ENCODE data around the gene MR1. TPM values are rescaled to one million over a fixed set of nuclear protein-coding genes. Genes with fewer than 3 reads are reported as not detected.

MR1 gene
- total and polyA plus RNA-seq, 9 of the 15 experiments (the other 6 are each of a cell fraction or from before 2014, with no cell fraction given), result 9.7 to 21.7 (median 15.6) TPM

DNA sequence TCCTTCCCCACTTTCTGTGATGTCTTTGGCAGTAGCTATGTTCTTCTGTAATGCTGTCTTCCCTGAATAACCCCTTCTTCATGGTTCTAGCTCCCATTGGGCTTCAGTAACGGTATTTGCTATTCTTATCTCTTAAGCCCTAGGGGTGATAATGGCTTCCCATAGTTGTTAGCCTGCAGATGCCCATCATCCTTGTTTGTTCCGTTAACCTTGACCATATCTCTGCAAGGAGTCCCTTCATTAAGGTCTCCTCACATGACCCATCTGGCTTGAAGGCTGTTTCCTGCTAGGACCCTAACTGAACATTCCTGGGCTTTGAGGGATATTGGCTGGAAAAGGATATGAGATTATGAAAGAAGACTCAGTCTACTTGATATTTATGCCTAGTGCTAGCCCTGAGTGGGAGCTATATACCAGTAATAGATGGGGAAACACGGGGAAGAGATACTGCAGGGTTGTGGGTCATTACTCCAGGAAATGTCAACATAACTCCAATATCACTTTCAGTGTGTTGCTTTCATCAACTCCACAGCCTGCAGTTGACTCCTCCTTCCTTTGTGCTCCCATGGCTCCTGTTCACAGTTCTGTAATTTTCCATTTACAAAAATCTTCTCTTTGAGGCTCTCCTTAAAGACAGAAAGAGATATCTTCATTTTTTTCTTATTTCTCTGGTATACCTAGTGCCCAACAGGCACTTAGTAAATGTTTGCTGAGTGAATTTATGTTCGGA lies 2.5 kb downstream of the MR1 start (continued):
- TF ChIP-seq UBTF (IDR thresholded peaks at IDR 0.05; ENCODE audit: borderline replicate concordance in 1 of 2, low read depth in 2 of 2, low read length in 2 of 2) (no peak), KLF13 (tag; IDR thresholded peaks at IDR 0.05; ENCODE audit: borderline replicate concordance, low read depth) (no peak), PCBP1 (IDR thresholded peaks at IDR 0.05; ENCODE audit: low read depth, low read length, poor library complexity, severe bottlenecking) (no peak), FUS (optimal IDR thresholded peaks at IDR 0.05; ENCODE audit: low read depth, low read length) (no peak), POLR2G (IDR thresholded peaks at IDR 0.05; ENCODE audit: low read depth, low read length) (no peak), FOXP1 (CRISPR knock-in tag; IDR thresholded peaks at IDR 0.05) (no peak), ESRRA (IDR thresholded peaks at IDR 0.05; ENCODE audit: borderline replicate concordance, low read depth) (peak; percentile 95), KHSRP (IDR thresholded peaks at IDR 0.05) (no peak), NCOA4 (IDR thresholded peaks at IDR 0.05; ENCODE audit: partially characterized antibody) (no peak), FIP1L1 (IDR thresholded peaks at IDR 0.05; ENCODE audit: low read depth, low read length, poor library complexity, severe bottlenecking) (no peak), STAT6 (CRISPR knock-in tag; IDR thresholded peaks at IDR 0.05) (no peak), HDAC1 (IDR thresholded peaks at IDR 0.05) (no peak), LARP7 (IDR thresholded peaks at IDR 0.05) (no peak), NCOA6 (IDR thresholded peaks at IDR 0.05) (no peak), XRCC4 (IDR thresholded peaks at IDR 0.05; ENCODE audit: extremely low read depth, insufficient read depth, insufficient read length) (no peak), ZNF3 (CRISPR knock-in tag; IDR thresholded peaks at IDR 0.05) (no peak), IRF2 (CRISPR knock-in tag; IDR thresholded peaks at IDR 0.05) (no peak), ZNF445 (CRISPR knock-in tag; IDR thresholded peaks at IDR 0.05; ENCODE audit: low read depth) (no peak), XRCC5 (IDR thresholded peaks at IDR 0.05; ENCODE audit: low read depth, low read length) (no peak), MAZ (CRISPR knock-in tag; conservative IDR thresholded peaks at IDR 0.05 in 1 of 2, IDR thresholded peaks at IDR 0.05 in 1 of 2) (no peak; a peak in 1 of 4 replicates)
- TF ChIP-seq, protein P1, sequence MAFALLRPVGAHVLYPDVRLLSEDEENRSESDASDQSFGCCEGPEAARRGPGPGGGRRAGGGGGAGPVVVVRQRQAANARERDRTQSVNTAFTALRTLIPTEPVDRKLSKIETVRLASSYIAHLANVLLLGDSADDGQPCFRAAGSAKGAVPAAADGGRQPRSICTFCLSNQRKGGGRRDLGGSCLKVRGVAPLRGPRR (CRISPR knock-in tag; IDR thresholded peaks at IDR 0.05), result no peak
- TF ChIP-seq, protein P2, sequence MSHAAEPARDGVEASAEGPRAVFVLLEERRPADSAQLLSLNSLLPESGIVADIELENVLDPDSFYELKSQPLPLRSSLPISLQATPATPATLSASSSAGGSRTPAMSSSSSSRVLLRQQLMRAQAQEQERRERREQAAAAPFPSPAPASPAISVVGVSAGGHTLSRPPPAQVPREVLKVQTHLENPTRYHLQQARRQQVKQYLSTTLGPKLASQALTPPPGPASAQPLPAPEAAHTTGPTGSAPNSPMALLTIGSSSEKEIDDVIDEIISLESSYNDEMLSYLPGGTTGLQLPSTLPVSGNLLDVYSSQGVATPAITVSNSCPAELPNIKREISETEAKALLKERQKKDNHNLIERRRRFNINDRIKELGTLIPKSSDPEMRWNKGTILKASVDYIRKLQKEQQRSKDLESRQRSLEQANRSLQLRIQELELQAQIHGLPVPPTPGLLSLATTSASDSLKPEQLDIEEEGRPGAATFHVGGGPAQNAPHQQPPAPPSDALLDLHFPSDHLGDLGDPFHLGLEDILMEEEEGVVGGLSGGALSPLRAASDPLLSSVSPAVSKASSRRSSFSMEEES (CRISPR knock-in tag; IDR thresholded peaks at IDR 0.05), result no peak
